Natural killer cell treated with Interleukin-12 subunit alpha and Interleukin-12 subunit beta and Interleukin-15 and Interleukin-18, amount 100 ng/mL, for 72 hours (primary cell): Measurements from ENCODE around the gene LYL1. TPM values are rescaled to one million over a fixed set of nuclear protein-coding genes. Genes with fewer than 3 reads are reported as not detected.

Experiments
- ATAC-seq, 2 donors: fragments of 150-1000 bp; cut with Tn5 transposase in 1 of 2; sonication (Bioruptor Pico), chemical (Tn5 transposase) in 1 of 2; 2 replicates each; pipeline ENCODE4 v1.10.0; 2021
- DNase-seq: peaks from one replicate; pipeline ENCODE4 v3.0.0; 2022; ENCODE audit warnings: low spot score
- H3K27ac Mint-ChIP-seq, 2 donors: 1 replicate in 1 of 2; 2 replicates in 1 of 2; pipeline ENCODE4 v1.8.0; 2022; ENCODE audit warnings: mixed read lengths in 2 of 2, mild to moderate bottlenecking in 1 of 2, moderate library complexity in 1 of 2
- H3K27me3 Mint-ChIP-seq, 2 donors: 1 replicate in 1 of 2; 2 replicates in 1 of 2; pipeline ENCODE4 v1.8.0; 2022; ENCODE audit warnings: mixed read lengths in 2 of 2
- H3K36me3 Mint-ChIP-seq: one replicate; pipeline ENCODE4 v1.8.0; 2022; ENCODE audit warnings: mixed read lengths
- H3K4me1 Mint-ChIP-seq, 2 donors: 1 replicate in 1 of 2; 2 replicates in 1 of 2; pipeline ENCODE4 v1.8.0; 2022; ENCODE audit warnings: low read depth in 2 of 2, mixed read lengths in 2 of 2, mild to moderate bottlenecking in 1 of 2
- H3K4me3 Mint-ChIP-seq: one replicate; pipeline ENCODE4 v1.8.0; 2022; ENCODE audit warnings: mixed read lengths
- H3K9me3 Mint-ChIP-seq: 2 replicates; pipeline ENCODE4 v1.8.0; 2022; ENCODE audit warnings: mixed read lengths
- total RNA-seq, 2 donors: library from RNA; stranded (reverse); gene quantifications; one replicate each; pipeline ENCODE4 v1.2.3, GENCODE V29; 2022

Gene LYL1
- total RNA-seq, 2 donors from 2014 or later, result 0.86 to 1.4 TPM

GRCh38 chr19:13076320-13076719 lies 26.3 kb downstream of the LYL1 start:
- Mint-ChIP-seq H3K27me3 (peaks cover 0 to 5% of the 10 kb centered on the region in 2 donors), H3K9me3 (no peaks in the 10 kb centered on the region), H3K27ac (no peak overlapping the region), H3K36me3 (no peaks in the 10 kb centered on the region), H3K4me3 (no peak overlapping the region), H3K4me1 (no peaks in the 10 kb centered on the region)
- ATAC-seq, result no peak
- no peak for DNase-seq

DNA sequence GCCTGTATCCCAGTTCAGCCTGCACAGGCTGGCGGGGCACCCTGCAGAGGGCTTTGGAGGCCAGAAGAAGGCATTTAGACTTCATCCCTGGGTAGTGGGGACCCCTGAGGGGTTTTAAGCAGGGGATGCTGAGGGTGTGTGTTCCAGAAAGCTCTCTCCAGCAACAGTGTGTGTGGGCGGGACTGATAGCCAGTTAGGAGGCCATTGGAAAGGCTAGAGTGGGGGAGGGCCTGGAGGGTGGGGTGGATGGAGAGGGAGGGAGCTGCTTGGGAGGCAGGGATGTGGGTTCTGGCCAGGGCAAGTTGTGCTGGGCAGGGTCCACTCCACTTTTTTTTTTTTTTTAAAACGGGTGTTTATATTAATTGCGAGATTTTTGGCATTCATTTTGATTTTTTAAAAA lies 28.3 kb downstream of the LYL1 start:
- peaks cover 0 to 13% of the 10 kb centered on the region in 2 donors for H3K27me3 Mint-ChIP-seq
- no peaks in the 10 kb centered on the region for H3K36me3 Mint-ChIP-seq
- no peak for ATAC-seq
- H3K9me3 Mint-ChIP-seq, result no peaks in the 10 kb centered on the region
- no peak overlapping the region for H3K4me3 Mint-ChIP-seq
- no peaks in the 10 kb centered on the region for H3K4me1 Mint-ChIP-seq
- no peak for DNase-seq
- no peak overlapping the region for H3K27ac Mint-ChIP-seq

GRCh38 chr19:13073263-13073662 lies 29.4 kb downstream of the LYL1 start:
- ATAC-seq (no peak), DNase-seq (no peak)
- no peaks in the 10 kb centered on the region for H3K4me1 Mint-ChIP-seq
- no peaks in the 10 kb centered on the region for H3K36me3 Mint-ChIP-seq
- peaks cover 0 to 14% of the 10 kb centered on the region in 2 donors for H3K27me3 Mint-ChIP-seq
- H3K27ac Mint-ChIP-seq, result no peak overlapping the region
- no peaks in the 10 kb centered on the region for H3K9me3 Mint-ChIP-seq
- no peak overlapping the region for H3K4me3 Mint-ChIP-seq

DNA sequence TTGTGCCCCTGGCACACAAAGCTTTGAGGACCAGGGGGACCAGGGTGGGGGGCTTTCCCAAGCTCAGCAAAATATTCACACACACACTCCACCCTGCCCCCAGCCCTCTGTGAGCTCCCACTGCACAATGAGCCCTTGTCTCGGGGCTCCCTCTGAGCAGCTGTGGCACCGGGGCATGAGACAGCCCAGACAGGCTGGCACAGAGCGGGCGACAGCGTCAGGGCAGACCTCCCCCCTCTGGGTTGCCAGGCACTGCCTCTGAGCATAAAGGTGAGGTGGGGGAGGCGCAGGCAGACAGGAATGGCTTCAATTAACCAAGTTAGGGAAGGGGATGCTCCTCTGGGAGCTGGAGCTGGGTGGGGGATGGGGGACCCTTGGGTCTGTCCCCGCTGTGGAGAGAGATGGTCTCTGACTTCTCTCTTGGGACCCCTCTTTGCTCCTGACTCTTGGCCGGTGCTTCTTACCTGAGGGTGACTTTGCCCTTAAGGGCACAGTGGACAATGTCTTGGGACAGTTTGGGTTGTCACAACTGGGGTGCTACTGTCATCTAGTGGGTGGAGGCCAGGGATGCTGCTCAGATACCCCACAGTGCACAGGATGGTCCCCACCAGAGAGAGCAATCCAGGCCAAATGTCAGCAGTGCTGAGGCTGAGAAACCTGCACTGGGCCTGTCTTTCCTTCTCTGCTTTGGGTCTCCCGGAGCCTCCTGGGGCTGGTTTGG lies 30.3 kb downstream of the LYL1 start:
- Mint-ChIP-seq H3K4me3 (no peak overlapping the region), H3K4me1 (no peaks in the 10 kb centered on the region), H3K27me3 (peaks cover 0 to 12% of the 10 kb centered on the region in 2 donors), H3K36me3 (no peaks in the 10 kb centered on the region), H3K27ac (no peak overlapping the region), H3K9me3 (no peaks in the 10 kb centered on the region)
- ATAC-seq (no peak), DNase-seq (no peak)

GRCh38 chr19:13071444-13072187 lies 31.0 kb downstream of the LYL1 start:
- Mint-ChIP-seq H3K36me3 (no peaks in the 10 kb centered on the region), H3K9me3 (no peaks in the 10 kb centered on the region), H3K27me3 (peaks cover 0 to 12% of the 10 kb centered on the region in 2 donors), H3K4me1 (no peaks in the 10 kb centered on the region), H3K27ac (no peak overlapping the region), H3K4me3 (no peak overlapping the region)
- ATAC-seq (no peak), DNase-seq (no peak)

- Mint-ChIP-seq H3K4me3 (no peak overlapping the region), H3K9me3 (no peaks in the 10 kb centered on the region), H3K36me3 (no peaks in the 10 kb centered on the region), H3K4me1 (no peaks in the 10 kb centered on the region), H3K27me3 (peaks cover 0 to 12% of the 10 kb centered on the region in 2 donors), H3K27ac (no peak overlapping the region)
- no peak for DNase-seq
- no peak for ATAC-seq
These were observed 32.1 kb downstream of the LYL1 start for GRCh38 chr19:13070425-13071140.

GRCh38 chr19:13069415-13070359 lies 33.0 kb downstream of the LYL1 start:
- no peaks in the 10 kb centered on the region for H3K36me3 Mint-ChIP-seq
- DNase-seq (no peak), ATAC-seq (no peak)
- H3K9me3 Mint-ChIP-seq, result no peaks in the 10 kb centered on the region
- H3K4me1 Mint-ChIP-seq, result no peaks in the 10 kb centered on the region
- no peak overlapping the region for H3K4me3 Mint-ChIP-seq
- H3K27ac Mint-ChIP-seq, result no peak overlapping the region
- H3K27me3 Mint-ChIP-seq, result peaks cover 0 to 12% of the 10 kb centered on the region in 2 donors

- Mint-ChIP-seq H3K9me3 (no peaks in the 10 kb centered on the region), H3K27me3 (peaks cover 6 to 14% of the 10 kb centered on the region in 2 donors), H3K4me3 (no peak overlapping the region), H3K27ac (no peak overlapping the region), H3K36me3 (no peaks in the 10 kb centered on the region), H3K4me1 (no peaks in the 10 kb centered on the region)
- ATAC-seq (no peak), DNase-seq (no peak)
These were observed 34.4 kb downstream of the LYL1 start for GRCh38 chr19:13068085-13068846.

DNA sequence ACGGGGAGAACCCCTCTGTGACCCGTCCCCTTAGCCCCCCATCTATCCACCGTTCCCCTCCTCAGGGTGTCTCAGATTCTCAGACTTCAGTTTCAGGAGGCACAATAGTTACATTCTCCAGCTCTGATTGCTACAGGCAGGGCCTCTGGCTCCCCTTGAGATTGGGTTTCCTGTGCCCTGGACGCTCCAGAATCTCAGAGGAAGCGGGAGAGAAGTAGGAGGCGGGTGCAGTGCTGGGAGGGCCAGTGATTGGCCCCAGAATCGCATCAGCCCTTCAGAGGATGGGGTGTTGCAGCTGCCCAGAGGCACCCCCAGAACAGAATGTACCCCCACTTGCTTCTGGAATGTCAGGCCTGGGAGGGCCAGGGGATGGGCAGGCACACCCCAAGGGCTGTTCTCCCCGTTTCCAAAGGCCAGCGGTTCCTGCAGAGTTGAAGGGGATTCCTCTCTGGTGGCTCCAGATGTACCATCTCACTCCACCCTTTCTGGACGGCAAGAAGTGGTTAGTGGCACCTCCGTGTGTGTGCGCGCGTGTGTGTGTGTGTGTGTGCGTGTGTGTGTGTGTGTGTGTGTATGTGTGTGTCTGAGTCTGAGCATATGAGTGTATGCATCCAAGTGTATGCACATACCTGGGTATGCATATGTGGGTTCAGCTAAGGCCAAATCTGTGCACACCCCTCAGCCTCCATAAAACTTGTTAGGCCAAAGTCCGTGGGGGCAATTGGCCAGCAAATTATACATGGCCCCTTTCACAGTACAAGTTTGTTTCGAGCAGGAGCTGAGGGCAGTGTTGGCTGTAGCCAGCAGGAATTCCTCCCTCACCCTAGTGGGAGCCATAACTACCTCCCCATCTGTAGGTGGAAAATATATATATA lies 35.5 kb downstream of the LYL1 start:
- Mint-ChIP-seq H3K4me1 (no peaks in the 10 kb centered on the region), H3K27me3 (peaks cover 9 to 19% of the 10 kb centered on the region in 2 donors), H3K9me3 (no peaks in the 10 kb centered on the region), H3K27ac (no peak overlapping the region), H3K36me3 (no peaks in the 10 kb centered on the region), H3K4me3 (no peak overlapping the region)
- ATAC-seq, result no peak
- DNase-seq, result no peak

DNA sequence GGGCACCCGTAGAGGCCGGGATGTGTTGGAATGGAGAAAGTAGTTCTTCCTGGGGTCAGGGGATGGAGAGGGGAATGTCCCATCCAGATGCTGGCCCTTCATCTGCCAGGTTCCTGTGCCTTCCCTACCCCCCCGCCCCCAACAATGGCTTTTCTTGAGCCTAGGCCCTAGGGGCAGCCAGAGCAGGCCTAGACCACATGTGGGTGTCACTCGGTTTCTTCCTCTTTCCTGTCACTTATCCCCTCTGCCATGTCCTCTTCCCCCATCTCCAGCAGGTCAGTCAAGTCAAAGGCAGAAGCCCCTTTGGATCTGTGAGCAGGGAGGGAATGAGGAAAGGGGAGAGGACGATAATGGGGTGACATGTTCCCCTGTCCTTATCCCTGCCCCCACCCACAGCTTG lies 36.4 kb downstream of the LYL1 start:
- ATAC-seq (no peak), DNase-seq (no peak)
- no peaks in the 10 kb centered on the region for H3K9me3 Mint-ChIP-seq
- H3K36me3 Mint-ChIP-seq, result no peaks in the 10 kb centered on the region
- H3K4me3 Mint-ChIP-seq, result no peak overlapping the region
- H3K4me1 Mint-ChIP-seq, result peaks cover 1 to 2% of the 10 kb centered on the region in 2 donors
- H3K27ac Mint-ChIP-seq, result no peak overlapping the region
- H3K27me3 Mint-ChIP-seq, result peaks cover 14 to 23% of the 10 kb centered on the region in 2 donors

DNA sequence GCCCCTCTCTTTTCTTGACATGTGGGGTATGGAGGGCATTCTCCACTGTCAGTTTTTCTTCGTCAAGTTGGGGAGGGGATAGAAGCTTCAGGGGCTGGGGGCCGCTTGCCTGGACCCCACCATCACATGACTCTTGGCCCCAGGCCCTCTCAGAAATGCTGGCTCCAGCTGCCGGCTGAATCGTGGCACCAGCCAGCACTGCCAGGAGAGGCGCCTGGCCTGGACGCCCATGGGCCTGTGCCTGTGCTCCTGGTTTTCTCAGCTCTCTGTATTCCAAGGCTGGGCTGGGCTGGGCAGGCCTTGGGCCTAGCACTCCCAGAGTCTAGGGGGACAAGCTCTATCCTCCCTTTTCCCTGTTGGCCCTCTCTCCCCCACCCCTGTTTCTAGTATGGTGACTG lies 38.6 kb downstream of the LYL1 start:
- Mint-ChIP-seq H3K36me3 (no peaks in the 10 kb centered on the region), H3K27ac (no peak overlapping the region), H3K9me3 (no peaks in the 10 kb centered on the region), H3K27me3 (peaks cover 14 to 21% of the 10 kb centered on the region in 2 donors), H3K4me1 (peaks cover 5 to 7% of the 10 kb centered on the region in 2 donors), H3K4me3 (no peak overlapping the region)
- no peak for ATAC-seq
- no peak for DNase-seq

GRCh38 chr19:13063461-13064091 lies 39.1 kb downstream of the LYL1 start:
- no peak for ATAC-seq
- Mint-ChIP-seq H3K27ac (no peak overlapping the region), H3K9me3 (no peaks in the 10 kb centered on the region), H3K27me3 (peaks cover 14 to 21% of the 10 kb centered on the region in 2 donors), H3K4me3 (no peak overlapping the region), H3K36me3 (no peaks in the 10 kb centered on the region), H3K4me1 (peaks cover 5 to 7% of the 10 kb centered on the region in 2 donors)
- no peak for DNase-seq
